PC-9 (cell line): Measurements from ENCODE around the gene HEPACAM. TPM values are rescaled to one million over a fixed set of nuclear protein-coding genes. Genes with fewer than 3 reads are reported as not detected.

Experiments
- BruUV-seq: library from RNA; stranded (reverse); fragments of 400-500 nt; replicated peaks from 2 replicates; lab custom pipeline; 2021; lab: Mats Ljungman, UMichigan
- CTCF ChIA-PET: fragments of 300-600 bp; sonication (Branson Sonifier 250); formaldehyde crosslinking; loops from one replicate; lab custom pipeline; 2022; ENCODE audit warnings: antibody characterized with exemption; lab: Charles Lee
- POLR2A ChIA-PET: fragments of 300-600 bp; sonication (Branson Sonifier 250); formaldehyde crosslinking; loops from one replicate; lab custom pipeline; 2022; ENCODE audit warnings: antibody characterized with exemption; ENCODE audit not compliant: unreplicated experiment; lab: Charles Lee
- DNase-seq, 2 experiments: peaks; one replicate each; pipeline versions ENCODE4 v3.0.0 to v3.0.0-alpha.2; 2015 to 2022; ENCODE audit warnings: mixed read lengths in 1 of 2
- H2AFZ ChIP-seq: fragments of 200-600 bp; sonication (generic); 2 replicates; pipeline ENCODE4 v1.8.1; 2017; ENCODE audit warnings: antibody characterized with exemption
- H3F3A ChIP-seq: fragments of 200-600 bp; sonication (generic); 2 replicates; pipeline ENCODE4 v1.8.1; 2017; ENCODE audit warnings: antibody characterized with exemption, mild to moderate bottlenecking, low read depth; ENCODE audit not compliant: insufficient read depth
- H3K27ac ChIP-seq: fragments of 200-600 bp; sonication (generic); 2 replicates; pipeline ENCODE4 v1.6.1; 2016; ENCODE audit warnings: mixed run types
- H3K27me3 ChIP-seq: fragments of 200-600 bp; sonication (generic); 2 replicates; pipeline ENCODE4 v1.6.1; 2016; ENCODE audit warnings: low read depth, mixed run types; ENCODE audit not compliant: insufficient read depth
- H3K36me3 ChIP-seq: fragments of 200-600 bp; sonication (generic); 2 replicates; pipeline ENCODE4 v1.6.1; 2016; ENCODE audit warnings: low read depth, mixed run types
- H3K4me1 ChIP-seq: fragments of 200-600 bp; sonication (generic); replicated peaks from 2 replicates; pipeline ENCODE4 v1.6.1; 2016; ENCODE audit warnings: mixed run types; ENCODE audit not compliant: insufficient read depth
- H3K4me2 ChIP-seq: fragments of 200-600 bp; sonication (generic); 2 replicates; pipeline ENCODE4 v1.6.1; 2017; ENCODE audit warnings: mixed run types
- H3K4me3 ChIP-seq: fragments of 200-600 bp; sonication (generic); 2 replicates; pipeline ENCODE4 v1.6.1; 2016; ENCODE audit warnings: mixed run types
- H3K79me2 ChIP-seq: fragments of 200-600 bp; sonication (generic); 2 replicates; pipeline ENCODE4 v1.6.1; 2017; ENCODE audit warnings: low read depth, mixed run types
- H3K9me2 ChIP-seq: fragments of 200-600 bp; sonication (generic); 2 replicates; pipeline ENCODE4 v1.8.1; 2017; ENCODE audit warnings: mild to moderate bottlenecking; ENCODE audit not compliant: insufficient read depth
- H3K9me3 ChIP-seq: fragments of 200-600 bp; sonication (generic); 2 replicates; pipeline ENCODE4 v1.8.1; 2016; ENCODE audit warnings: low read depth; ENCODE audit not compliant: insufficient read depth
- H4K20me1 ChIP-seq: fragments of 200-600 bp; sonication (generic); 2 replicates; pipeline ENCODE4 v1.8.1; 2017; ENCODE audit not compliant: insufficient read depth
- CTCF ChIP-seq: fragments of 200-600 bp; sonication (generic); conservative IDR thresholded peaks from 2 replicates; pipeline ENCODE4 v1.6.1; 2017; ENCODE audit warnings: mixed run types, antibody characterized with exemption, mild to moderate bottlenecking, moderate library complexity
- EZH2 ChIP-seq: fragments of 200-600 bp; sonication (generic); IDR thresholded peaks from 2 replicates; pipeline ENCODE4 v1.8.0; 2017; ENCODE audit warnings: antibody characterized with exemption, low read depth
- intact Hi-C: fragments of 100-400 bp; cut with micrococcal nuclease; formaldehyde crosslinking; loops from one replicate; pipeline ENCODE4 v1.10.0; 2022; ENCODE audit not compliant: unreplicated experiment
- total RNA-seq: library from RNA; stranded (reverse); gene quantifications from 2 replicates; pipeline ENCODE4 v1.2.3, GENCODE V29; 2021

Gene HEPACAM
- total RNA-seq, 1 experiment from 2014 or later: not detected

- TF ChIP-seq EZH2 (no peak), CTCF (no peak)
- no peak overlapping the region for H2AFZ ChIP-seq
- H3K9me3 ChIP-seq: no peaks in the 10 kb centered on the region
- no peak overlapping the region for H3K27ac ChIP-seq
- DNase-seq: no peak
- H4K20me1 ChIP-seq: no peaks in the 10 kb centered on the region
- H3K27me3 ChIP-seq: peaks cover 19% of the 10 kb centered on the region; the same call in 1 of the 2 replicates
- no peak overlapping the region for H3K4me3 ChIP-seq
- POLR2A ChIA-PET: interaction anchor here (0.7 kb wide), 1 partner anchor 32 kb away, joined by 5 read pairs; no protein-coding TSS in a partner anchor
- H3K9me2 ChIP-seq: no peaks in the 10 kb centered on the region
- H3F3A ChIP-seq: no peaks in the 10 kb centered on the region
- no TSS peak for BruUV-seq
- intact Hi-C loops: no loop called here
- no peaks in the 10 kb centered on the region for H3K36me3 ChIP-seq
- H3K4me1 ChIP-seq: no peaks in the 10 kb centered on the region
- H3K4me2 ChIP-seq: no peak overlapping the region
- CTCF ChIA-PET: no interaction called here
- no peaks in the 10 kb centered on the region for H3K79me2 ChIP-seq
Observed at GRCh38 chr11:124923296-124923695, 12.6 kb downstream of the HEPACAM start.

- no TSS peak for BruUV-seq
Observed at GRCh38 chr11:124922831-124923230, 13.0 kb downstream of the HEPACAM start.

GRCh38 chr11:124920870-124921609 lies 14.8 kb downstream of the HEPACAM start:
- Histone ChIP-seq H3K9me3 (no peaks in the 10 kb centered on the region), H3K4me2 (no peak overlapping the region), H3K36me3 (no peaks in the 10 kb centered on the region), H3K27me3 (peaks cover 19% of the 10 kb centered on the region; the same call in 1 of the 2 replicates), H3K4me1 (no peaks in the 10 kb centered on the region), H3K79me2 (no peaks in the 10 kb centered on the region), H3K27ac (no peak overlapping the region), H2AFZ (no peak overlapping the region), H3K4me3 (no peak overlapping the region), H4K20me1 (no peaks in the 10 kb centered on the region), H3F3A (no peaks in the 10 kb centered on the region), H3K9me2 (no peaks in the 10 kb centered on the region)
- TF ChIP-seq CTCF (no peak), EZH2 (no peak)
- no TSS peak for BruUV-seq
- CTCF ChIA-PET: interaction anchor here (0.6 kb wide), 1 partner anchor 32 kb away, joined by 5 read pairs; no protein-coding TSS in a partner anchor
- intact Hi-C loops: no loop called here
- no peak for DNase-seq
- POLR2A ChIA-PET: no interaction called here

More at GRCh38 chr11:124922831-124923230, 13.0 kb downstream of the HEPACAM start:
- TF ChIP-seq CTCF (no peak), EZH2 (no peak)
- ChIA-PET POLR2A (no interaction called here), CTCF (no interaction called here)
- no peak for DNase-seq
- Histone ChIP-seq H3K9me2 (no peaks in the 10 kb centered on the region), H3K27ac (no peak overlapping the region), H3K4me2 (no peak overlapping the region), H3K9me3 (no peaks in the 10 kb centered on the region), H3F3A (no peaks in the 10 kb centered on the region), H4K20me1 (no peaks in the 10 kb centered on the region), H3K4me3 (no peak overlapping the region), H3K79me2 (no peaks in the 10 kb centered on the region), H2AFZ (no peak overlapping the region), H3K36me3 (no peaks in the 10 kb centered on the region), H3K27me3 (peaks cover 19% of the 10 kb centered on the region; the same call in 1 of the 2 replicates), H3K4me1 (no peaks in the 10 kb centered on the region)
- intact Hi-C loops: no loop called here
